Activated T-cell treated with anti-CD3 and anti-CD28 coated beads, Interleukin-2, amount 50 U/mL, for 72 hours (primary cell): Measurements from ENCODE around the gene ADPRS. TPM values are rescaled to one million over a fixed set of nuclear protein-coding genes. Genes with fewer than 3 reads are reported as not detected.

Experiments
- ATAC-seq, 2 donors: fragments of 150-1000 bp; cut with Tn5 transposase; replicated peaks in 1 of 2; 2 replicates each; pipeline ENCODE4 v1.10.0; 2021; ENCODE audit warnings: moderate library complexity in 2 of 2, mild to moderate bottlenecking in 1 of 2
- DNase-seq, 2 donors: peaks; one replicate each; pipeline ENCODE4 v3.0.0; 2021 to 2022; ENCODE audit warnings: mixed read lengths in 1 of 2
- H3K27ac Mint-ChIP-seq: one replicate; pipeline ENCODE4 v1.8.0; 2022; ENCODE audit warnings: mild to moderate bottlenecking, moderate library complexity, mixed read lengths
- H3K27me3 Mint-ChIP-seq: one replicate; pipeline ENCODE4 v1.8.0; 2022; ENCODE audit warnings: low read depth, mixed read lengths
- H3K36me3 Mint-ChIP-seq, 2 donors: one replicate each; pipeline ENCODE4 v1.8.0; 2022; ENCODE audit warnings: mixed read lengths in 2 of 2, mild to moderate bottlenecking in 1 of 2; ENCODE audit not compliant: insufficient read depth in 2 of 2
- H3K4me1 Mint-ChIP-seq: one replicate; pipeline ENCODE4 v1.8.0; 2022; ENCODE audit warnings: low read depth, mixed read lengths
- H3K4me3 Mint-ChIP-seq, 2 donors: one replicate each; pipeline ENCODE4 v1.8.0; 2022; ENCODE audit warnings: mild to moderate bottlenecking in 2 of 2, mixed read lengths in 2 of 2, moderate library complexity in 2 of 2
- H3K9me3 Mint-ChIP-seq, 2 donors: one replicate each; pipeline ENCODE4 v1.8.0; 2022; ENCODE audit warnings: mixed read lengths in 2 of 2
- total RNA-seq, 2 donors: library from RNA; stranded (reverse); gene quantifications; one replicate each; pipeline ENCODE4 v1.2.3, GENCODE V29; 2022

The ADPRS gene
- total RNA-seq, 2 donors from 2014 or later = 23.2 to 28.9 TPM

GRCh38 chr1:36083219-36083618 lies 5.5 kb upstream of the ADPRS start:
- Mint-ChIP-seq H3K27ac (no peak overlapping the region), H3K36me3 (no peaks in the 10 kb centered on the region), H3K4me1 (peaks cover 5% of the 10 kb centered on the region), H3K27me3 (peaks cover 41% of the 10 kb centered on the region), H3K4me3 (peak overlapping the region in 1 of 2 donors; percentile 32), H3K9me3 (no peaks in the 10 kb centered on the region)
- ATAC-seq = no peak
- no peak for DNase-seq

GRCh38 chr1:36083635-36084496 lies 4.8 kb upstream of the ADPRS start, which contains the start of gene TEKT2:
Gene TEKT2 (plus strand): TSS chr1:36084094. CDS start chr1:36084922, 828 bp downstream.
- peaks cover 0 to 3% of the 10 kb centered on the region in 2 donors for H3K36me3 Mint-ChIP-seq
- peaks cover 38% of the 10 kb centered on the region for H3K27me3 Mint-ChIP-seq
- no peak within 1 kb of the TSS for H3K27ac Mint-ChIP-seq
- no peaks in the 10 kb centered on the region for H3K9me3 Mint-ChIP-seq
- peaks cover 5% of the 10 kb centered on the region for H3K4me1 Mint-ChIP-seq
- DNase-seq (no peak), ATAC-seq (no peak)
- peak within 1 kb of the TSS in 1 of 2 donors; percentile 63 for H3K4me3 Mint-ChIP-seq

GRCh38 chr1:36084497-36085115 lies 4.1 kb upstream of the ADPRS start:
- DNase-seq = no peak
- H3K4me1 Mint-ChIP-seq = peaks cover 5% of the 10 kb centered on the region
- H3K36me3 Mint-ChIP-seq = peaks cover 0 to 6% of the 10 kb centered on the region in 2 donors
- H3K9me3 Mint-ChIP-seq = no peaks in the 10 kb centered on the region
- H3K4me3 Mint-ChIP-seq = peak overlapping the region in 1 of 2 donors; percentile 63
- ATAC-seq = no peak
- peaks cover 32% of the 10 kb centered on the region for H3K27me3 Mint-ChIP-seq
- no peak overlapping the region for H3K27ac Mint-ChIP-seq

- H3K36me3 Mint-ChIP-seq = peaks cover 0 to 7% of the 10 kb centered on the region in 2 donors
- ATAC-seq = no peak
Measured at GRCh38 chr1:36085126-36085525, 3.6 kb upstream of the ADPRS start.

GRCh38 chr1:36085686-36086526 lies 2.8 kb upstream of the ADPRS start:
- Mint-ChIP-seq H3K4me1 (peaks cover 15% of the 10 kb centered on the region), H3K36me3 (peaks cover 0 to 7% of the 10 kb centered on the region in 2 donors), H3K27ac (no peak overlapping the region), H3K4me3 (no peak overlapping the region), H3K27me3 (peaks cover 22% of the 10 kb centered on the region), H3K9me3 (no peaks in the 10 kb centered on the region)
- no peak for ATAC-seq
- DNase-seq = no peak

More at GRCh38 chr1:36085126-36085525, 3.6 kb upstream of the ADPRS start:
- H3K4me3 Mint-ChIP-seq = no peak overlapping the region
- peaks cover 11% of the 10 kb centered on the region for H3K4me1 Mint-ChIP-seq
- no peaks in the 10 kb centered on the region for H3K9me3 Mint-ChIP-seq
- DNase-seq = no peak
- H3K27ac Mint-ChIP-seq = no peak overlapping the region
- H3K27me3 Mint-ChIP-seq = peaks cover 29% of the 10 kb centered on the region

GRCh38 chr1:36086529-36087232 lies 2.0 kb upstream of the ADPRS start:
- H3K36me3 Mint-ChIP-seq = peaks cover 2 to 7% of the 10 kb centered on the region in 2 donors
- H3K27me3 Mint-ChIP-seq = peaks cover 19% of the 10 kb centered on the region
- H3K9me3 Mint-ChIP-seq = no peaks in the 10 kb centered on the region
- DNase-seq (no peak), ATAC-seq (no peak)
- H3K27ac Mint-ChIP-seq = no peak overlapping the region
- H3K4me3 Mint-ChIP-seq = peak overlapping the region; percentile 31 to 57
- peaks cover 15% of the 10 kb centered on the region for H3K4me1 Mint-ChIP-seq

GRCh38 chr1:36087233-36088123 lies 1.2 kb upstream of the ADPRS start:
- peak overlapping the region; percentile 31 to 92 for H3K4me3 Mint-ChIP-seq

GRCh38 chr1:36088265-36088576 lies 471 bp upstream of the ADPRS start:
- Mint-ChIP-seq H3K4me1 (peaks cover 15% of the 10 kb centered on the region), H3K9me3 (no peaks in the 10 kb centered on the region), H3K4me3 (peak overlapping the region; percentile 82 to 92), H3K27ac (no peak overlapping the region), H3K27me3 (peaks cover 8% of the 10 kb centered on the region), H3K36me3 (peaks cover 6 to 7% of the 10 kb centered on the region in 2 donors)
- ATAC-seq = peak; percentile 36 to 46
- no peak for DNase-seq

More at GRCh38 chr1:36087233-36088123, 1.2 kb upstream of the ADPRS start:
- Mint-ChIP-seq H3K27ac (no peak overlapping the region), H3K36me3 (peaks cover 5 to 7% of the 10 kb centered on the region in 2 donors), H3K27me3 (peaks cover 11% of the 10 kb centered on the region), H3K9me3 (no peaks in the 10 kb centered on the region), H3K4me1 (peaks cover 15% of the 10 kb centered on the region)
- ATAC-seq (no peak), DNase-seq (no peak)

GRCh38 chr1:36089393-36090121 lies 865 bp downstream of the ADPRS start:
- Mint-ChIP-seq H3K9me3 (no peaks in the 10 kb centered on the region), H3K36me3 (peaks cover 6 to 7% of the 10 kb centered on the region in 2 donors), H3K27ac (peak overlapping the region; percentile 69), H3K4me1 (peaks cover 12% of the 10 kb centered on the region), H3K4me3 (peak overlapping the region; percentile 82 to 92), H3K27me3 (peaks cover 7% of the 10 kb centered on the region)
- ATAC-seq (no peak), DNase-seq (no peak)

- Mint-ChIP-seq H3K27me3 (no peaks in the 10 kb centered on the region), H3K36me3 (peaks cover 6 to 7% of the 10 kb centered on the region in 2 donors), H3K4me3 (no peak overlapping the region), H3K4me1 (peaks cover 10% of the 10 kb centered on the region), H3K27ac (no peak overlapping the region), H3K9me3 (no peaks in the 10 kb centered on the region)
- no peak for DNase-seq
- no peak for ATAC-seq
Measured at GRCh38 chr1:36091141-36091540, 2.4 kb downstream of the ADPRS start.

- DNase-seq (no peak), ATAC-seq (no peak)
- peaks cover 6 to 7% of the 10 kb centered on the region in 2 donors for H3K36me3 Mint-ChIP-seq
- H3K4me3 Mint-ChIP-seq = peak overlapping the region in 1 of 2 donors; percentile 59
- H3K27ac Mint-ChIP-seq = no peak overlapping the region
- H3K27me3 Mint-ChIP-seq = no peaks in the 10 kb centered on the region
- H3K9me3 Mint-ChIP-seq = no peaks in the 10 kb centered on the region
- H3K4me1 Mint-ChIP-seq = peaks cover 10% of the 10 kb centered on the region
Measured at GRCh38 chr1:36091698-36092097, 3.0 kb downstream of the ADPRS start.
